ENCODE measurements around the gene PAIP2B.
A peak's percentile ranks its signal among the peaks of the same experiment; 100 is the strongest.
"Not testable (repeated sequence)": the region's sequence is repeated elsewhere in the genome, so short reads cannot be mapped to it uniquely, and the experiment has no call there.

Gene PAIP2B

DNA sequence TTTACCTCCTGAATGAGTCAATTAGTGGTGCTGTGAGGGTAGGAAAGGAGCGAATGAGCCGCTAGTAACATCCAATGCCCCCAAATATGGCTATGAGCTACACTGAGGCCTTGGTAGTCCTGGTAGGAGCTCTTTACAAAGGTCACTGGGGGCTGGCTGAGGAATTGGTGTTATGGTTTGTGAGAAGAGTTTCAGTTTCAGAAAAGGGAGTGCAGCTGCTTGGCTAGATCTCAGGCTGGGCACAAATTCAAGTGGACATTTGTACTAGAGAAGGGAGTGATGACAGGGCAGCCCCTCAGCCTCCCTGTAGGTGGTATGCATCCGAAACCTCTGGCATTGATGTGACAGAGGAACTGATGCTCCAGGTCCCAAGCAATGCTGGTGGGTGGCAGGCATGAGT, 13.9 kb upstream of the PAIP2B start:
- Histone ChIP-seq H3K9me3 (ENCODE audit: low read length) (no peaks in the 10 kb centered on the region), H3K27me3 (ENCODE audit: insufficient read depth, low read length) (peaks cover 28% of the 10 kb centered on the region), H3K4me1 (ENCODE audit: insufficient read depth, low read length) (peaks cover 2% of the 10 kb centered on the region), H3K36me3 (ENCODE audit: insufficient read depth, low read length) (no peaks in the 10 kb centered on the region), H2AFZ (ENCODE audit: low read depth, low read length) (no peak overlapping the region), H3K4me3 (ENCODE audit: low read length) (no peak overlapping the region)

DNA sequence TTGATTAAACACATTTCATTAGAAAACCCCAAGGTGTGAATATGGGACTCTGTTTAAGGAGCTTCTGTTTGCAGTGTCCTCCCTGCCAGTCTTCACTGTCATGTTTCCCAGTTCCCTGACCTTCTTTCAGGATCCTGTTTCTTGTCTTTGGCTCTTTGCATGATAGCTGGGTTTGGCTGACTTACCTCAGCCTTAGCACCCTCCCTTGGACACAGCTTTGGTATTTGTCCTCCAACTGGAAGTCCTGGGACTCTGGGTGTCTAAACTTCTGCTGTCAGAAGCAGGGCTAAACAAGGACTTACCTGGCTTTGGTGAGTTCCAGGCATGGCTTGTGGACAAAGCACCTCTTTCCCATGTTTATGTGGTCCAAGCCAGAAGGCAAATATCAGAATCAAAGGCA, 11.2 kb upstream of the PAIP2B start:
- no peak overlapping the region for H3K4me3 ChIP-seq (ENCODE audit: low read length)
- H3K9me3 ChIP-seq (ENCODE audit: low read length), result peaks cover 2% of the 10 kb centered on the region
- H2AFZ ChIP-seq (ENCODE audit: low read depth, low read length), result no peak overlapping the region
- no peaks in the 10 kb centered on the region for H3K36me3 ChIP-seq (ENCODE audit: insufficient read depth, low read length)
- peaks cover 24% of the 10 kb centered on the region for H3K27me3 ChIP-seq (ENCODE audit: insufficient read depth, low read length)
- H3K4me1 ChIP-seq (ENCODE audit: insufficient read depth, low read length), result peaks cover 2% of the 10 kb centered on the region

DNA sequence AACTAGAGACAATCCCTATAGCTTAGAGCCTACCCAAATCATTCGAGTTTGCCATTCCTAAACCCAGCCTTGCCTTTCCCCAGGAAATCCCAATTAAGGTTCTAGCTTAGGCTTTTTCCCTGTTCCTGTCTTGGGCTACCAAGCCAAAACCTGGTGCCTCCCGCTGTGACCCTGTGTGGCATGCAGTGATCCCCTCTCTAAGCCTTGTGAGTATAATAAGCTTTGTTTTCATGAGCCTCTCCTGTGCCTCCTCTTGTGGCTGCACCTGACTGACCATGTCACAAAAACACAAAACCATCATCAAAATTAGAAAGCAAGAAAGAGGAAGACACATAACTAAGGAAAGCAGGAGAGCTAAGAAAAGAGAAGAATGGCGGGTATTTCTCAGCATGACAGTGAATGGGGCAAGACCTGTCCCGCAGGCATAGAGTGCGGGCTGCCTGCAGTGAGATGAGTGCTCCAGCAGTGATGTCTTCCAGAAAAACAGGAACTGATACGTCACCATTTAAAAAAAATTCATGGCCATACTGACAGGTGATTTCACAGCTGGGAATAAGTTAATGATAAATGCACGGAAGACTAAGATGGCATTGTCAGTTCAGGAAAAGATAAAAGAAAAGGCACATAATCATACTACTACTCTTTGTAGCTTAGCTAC, 9.2 kb upstream of the PAIP2B start:
- peaks cover 1% of the 10 kb centered on the region for H3K4me1 ChIP-seq (ENCODE audit: insufficient read depth, low read length)
- no peak overlapping the region for H2AFZ ChIP-seq (ENCODE audit: low read depth, low read length)
- peaks cover 2% of the 10 kb centered on the region for H3K9me3 ChIP-seq (ENCODE audit: low read length)
- peaks cover 19% of the 10 kb centered on the region for H3K27me3 ChIP-seq (ENCODE audit: insufficient read depth, low read length)
- no peaks in the 10 kb centered on the region for H3K36me3 ChIP-seq (ENCODE audit: insufficient read depth, low read length)
- no peak overlapping the region for H3K4me3 ChIP-seq (ENCODE audit: low read length)

DNA sequence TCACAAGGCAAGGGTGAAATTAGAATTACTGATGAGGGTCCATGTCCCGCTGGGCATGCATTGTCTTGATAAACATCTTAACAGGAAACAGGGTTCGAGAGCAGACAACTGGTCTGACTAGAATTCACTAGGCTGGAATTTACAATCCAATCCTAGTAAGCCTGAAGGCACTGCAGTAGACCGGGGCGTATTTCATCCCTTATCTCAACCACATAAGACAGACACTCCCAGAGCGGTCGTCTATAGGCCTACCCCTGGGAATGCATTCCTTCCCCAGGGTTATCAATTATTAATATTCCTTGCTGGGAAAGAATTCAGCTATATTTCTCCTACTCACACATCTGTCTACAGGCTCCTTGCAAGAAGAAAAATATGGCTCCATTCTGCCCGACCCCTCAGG, 6.2 kb upstream of the PAIP2B start:
- H3K4me1 ChIP-seq (ENCODE audit: insufficient read depth, low read length), result not testable (repeated sequence)

DNA sequence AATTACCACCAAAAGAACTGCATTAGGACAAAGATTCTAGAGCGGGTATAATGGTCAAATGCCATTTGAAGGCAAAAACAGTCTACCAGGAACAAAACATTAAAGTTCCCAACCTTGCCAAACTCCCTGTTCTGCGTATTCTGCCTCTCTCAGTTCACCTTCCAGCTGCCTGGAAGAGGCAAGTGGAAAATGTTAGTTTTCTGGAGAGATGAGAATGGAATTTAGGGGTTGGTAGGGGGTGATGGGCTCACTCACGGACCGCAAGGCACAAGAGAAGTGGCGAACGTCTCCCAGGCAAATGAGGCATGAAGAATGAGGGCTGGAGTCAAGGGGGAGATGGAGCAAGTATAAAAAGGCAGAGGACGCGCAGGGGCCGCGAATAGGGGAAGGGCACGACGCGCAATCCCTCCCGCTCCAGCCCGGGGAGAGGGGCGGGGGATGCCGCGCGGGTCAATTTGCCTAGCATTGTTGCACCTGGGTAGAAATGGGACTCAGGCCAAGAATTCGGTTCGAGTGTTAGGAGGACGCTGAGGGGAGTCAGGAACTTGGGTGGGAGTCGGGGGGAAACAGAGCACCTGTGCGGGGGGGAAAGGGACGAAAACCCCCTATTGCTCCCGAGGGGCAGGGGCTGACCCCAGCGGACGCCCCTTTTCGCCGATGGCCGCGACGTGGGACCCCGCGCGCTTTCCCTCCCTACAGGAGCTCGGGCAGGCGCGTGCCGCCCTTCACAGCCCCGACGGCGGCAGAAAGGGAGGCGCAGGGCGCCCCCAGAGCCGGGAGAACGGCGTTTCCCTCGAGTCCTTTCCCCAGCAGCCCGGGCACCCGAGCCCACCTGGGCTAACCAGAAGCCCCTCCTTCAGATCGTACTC, 573 bp downstream of the PAIP2B start:
- H3K36me3 ChIP-seq (ENCODE audit: insufficient read depth, low read length), result no peaks in the 10 kb centered on the region
- peak overlapping the region; percentile 75 for H3K4me3 ChIP-seq (ENCODE audit: low read length)
- peak overlapping the region; percentile 74 for H2AFZ ChIP-seq (ENCODE audit: low read depth, low read length)
- H3K9me3 ChIP-seq (ENCODE audit: low read length), result no peaks in the 10 kb centered on the region
- no peaks in the 10 kb centered on the region for H3K27me3 ChIP-seq (ENCODE audit: insufficient read depth, low read length)
- H3K4me1 ChIP-seq (ENCODE audit: insufficient read depth, low read length), result no peaks in the 10 kb centered on the region

More for the DNA sequence above, 6.2 kb upstream of the PAIP2B start:
- H3K9me3 ChIP-seq (ENCODE audit: low read length); H2AFZ ChIP-seq (ENCODE audit: low read depth, low read length); H3K36me3 ChIP-seq (ENCODE audit: insufficient read depth, low read length); H3K4me3 ChIP-seq (ENCODE audit: low read length): not testable (repeated sequence)
- peaks cover 12% of the 10 kb centered on the region for H3K27me3 ChIP-seq (ENCODE audit: insufficient read depth, low read length)

DNA sequence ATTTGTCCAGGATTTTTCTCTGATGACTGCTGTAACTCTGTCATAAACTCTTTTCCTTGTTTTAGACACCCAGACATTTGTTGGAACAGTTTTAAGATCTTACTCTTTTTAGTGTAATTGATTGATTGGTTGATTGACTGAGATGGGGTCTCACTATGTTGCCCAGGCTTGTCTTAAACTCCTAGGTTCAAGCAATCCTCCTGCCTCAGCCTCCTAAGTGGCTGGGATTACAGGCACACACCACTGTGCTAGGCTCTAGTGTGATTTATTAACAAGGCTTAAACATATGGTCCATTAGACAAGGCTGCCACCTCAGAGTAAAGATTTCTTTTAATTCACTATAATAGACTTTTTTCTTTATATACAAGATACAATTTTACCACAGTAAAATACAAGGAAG, 2.0 kb downstream of the PAIP2B start:
- H3K27me3 ChIP-seq (ENCODE audit: insufficient read depth, low read length), result no peaks in the 10 kb centered on the region
- H3K9me3 ChIP-seq (ENCODE audit: low read length), result no peaks in the 10 kb centered on the region
- no peak overlapping the region for H3K4me3 ChIP-seq (ENCODE audit: low read length)
- H3K4me1 ChIP-seq (ENCODE audit: insufficient read depth, low read length), result no peaks in the 10 kb centered on the region
- no peaks in the 10 kb centered on the region for H3K36me3 ChIP-seq (ENCODE audit: insufficient read depth, low read length)
- no peak overlapping the region for H2AFZ ChIP-seq (ENCODE audit: low read depth, low read length)

DNA sequence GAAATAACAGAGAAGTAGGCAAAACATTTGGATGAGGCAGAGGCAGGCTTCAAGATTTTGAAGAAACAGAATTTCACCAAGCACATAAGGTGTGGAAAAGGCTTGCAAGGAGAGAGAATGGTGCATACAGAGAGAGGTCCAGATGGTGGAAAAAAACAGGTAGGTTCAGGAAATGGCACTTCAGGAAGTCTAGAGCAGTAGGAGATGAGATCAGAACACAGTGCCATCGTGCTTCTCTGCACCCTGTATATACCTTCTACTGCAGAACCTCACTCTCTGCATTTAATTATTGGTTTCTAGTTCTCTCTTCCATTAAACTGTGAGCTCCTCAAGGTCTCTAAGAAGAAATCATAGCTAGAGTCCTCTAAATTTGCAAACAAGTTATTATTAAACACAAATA, 2.4 kb downstream of the PAIP2B start:
- H3K4me3 ChIP-seq (ENCODE audit: low read length), result no peak overlapping the region
- no peaks in the 10 kb centered on the region for H3K9me3 ChIP-seq (ENCODE audit: low read length)
- H3K4me1 ChIP-seq (ENCODE audit: insufficient read depth, low read length), result no peaks in the 10 kb centered on the region
- H3K36me3 ChIP-seq (ENCODE audit: insufficient read depth, low read length), result no peaks in the 10 kb centered on the region
- H2AFZ ChIP-seq (ENCODE audit: low read depth, low read length), result no peak overlapping the region
- H3K27me3 ChIP-seq (ENCODE audit: insufficient read depth, low read length), result no peaks in the 10 kb centered on the region

DNA sequence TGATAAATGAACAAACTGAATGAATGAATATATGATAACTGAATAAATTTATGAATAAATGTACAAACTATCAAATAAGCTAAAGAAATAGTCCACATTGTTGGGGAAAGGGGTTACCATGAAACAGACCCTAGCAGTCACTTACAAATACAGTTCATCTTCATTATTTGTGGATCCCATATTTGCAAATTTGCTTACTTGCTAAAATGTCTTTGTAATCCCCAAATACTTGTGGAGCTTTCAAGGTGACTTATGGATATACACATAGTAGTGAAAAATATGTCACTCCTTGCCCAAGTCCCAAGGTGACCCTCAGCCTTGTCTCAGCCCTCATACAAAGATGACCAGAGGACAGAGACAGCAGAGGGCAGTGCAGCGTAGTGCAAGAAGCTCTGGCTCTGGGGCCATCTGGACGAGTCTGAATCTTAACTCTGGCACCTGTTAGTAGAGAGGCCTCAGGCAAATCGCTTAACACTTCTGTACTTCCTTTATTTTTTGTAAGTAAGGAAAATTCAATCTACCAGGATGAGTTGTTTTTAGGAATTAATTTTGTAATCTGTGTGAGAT, 3.1 kb downstream of the PAIP2B start:
- no peaks in the 10 kb centered on the region for H3K4me1 ChIP-seq (ENCODE audit: insufficient read depth, low read length)
- no peaks in the 10 kb centered on the region for H3K9me3 ChIP-seq (ENCODE audit: low read length)
- no peak overlapping the region for H2AFZ ChIP-seq (ENCODE audit: low read depth, low read length)
- H3K4me3 ChIP-seq (ENCODE audit: low read length), result no peak overlapping the region
- H3K27me3 ChIP-seq (ENCODE audit: insufficient read depth, low read length), result no peaks in the 10 kb centered on the region
- H3K36me3 ChIP-seq (ENCODE audit: insufficient read depth, low read length), result no peaks in the 10 kb centered on the region

DNA sequence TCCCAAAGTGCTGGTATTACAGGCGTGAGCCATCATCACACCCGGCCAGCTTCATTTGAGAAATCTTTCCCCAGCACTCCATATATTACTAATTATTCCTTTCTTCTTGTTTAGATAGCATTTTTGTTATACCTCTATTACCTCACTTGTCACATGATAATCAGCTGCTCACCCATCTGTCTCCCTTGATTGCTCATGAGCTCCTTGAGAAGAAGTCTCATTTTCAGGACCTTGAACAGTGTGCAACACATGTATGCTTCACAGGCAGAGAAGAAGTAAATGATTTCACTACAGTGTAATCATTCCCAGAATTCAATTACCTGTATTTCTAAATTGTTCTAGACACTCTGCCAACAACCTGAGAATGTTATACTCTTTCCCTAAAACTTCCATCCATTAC, 6.2 kb downstream of the PAIP2B start:
- Histone ChIP-seq H3K4me1 (ENCODE audit: insufficient read depth, low read length) (no peaks in the 10 kb centered on the region), H3K9me3 (ENCODE audit: low read length) (no peaks in the 10 kb centered on the region), H2AFZ (ENCODE audit: low read depth, low read length) (no peak overlapping the region), H3K4me3 (ENCODE audit: low read length) (no peak overlapping the region), H3K27me3 (ENCODE audit: insufficient read depth, low read length) (no peaks in the 10 kb centered on the region), H3K36me3 (ENCODE audit: insufficient read depth, low read length) (no peaks in the 10 kb centered on the region)

DNA sequence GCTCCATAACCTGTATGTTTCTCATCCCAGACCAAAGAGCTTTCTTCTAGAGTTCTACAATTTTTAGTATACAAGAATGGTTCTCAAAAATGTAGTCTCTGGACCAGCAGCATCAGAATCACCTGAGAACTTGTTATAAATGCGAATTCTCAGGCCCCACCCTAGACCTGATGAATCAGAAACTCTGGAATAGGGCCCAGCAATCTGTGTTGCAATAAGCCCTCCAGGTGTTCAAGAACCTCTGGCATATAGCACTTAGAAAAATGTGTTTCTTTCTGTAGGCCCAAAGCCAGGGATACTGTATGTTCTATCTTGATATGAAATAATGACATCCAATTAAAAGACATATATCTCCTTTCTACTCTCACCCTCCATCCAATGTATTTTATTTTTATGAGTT, 10.4 kb downstream of the PAIP2B start:
- no peaks in the 10 kb centered on the region for H3K9me3 ChIP-seq (ENCODE audit: low read length)
- H3K36me3 ChIP-seq (ENCODE audit: insufficient read depth, low read length), result no peaks in the 10 kb centered on the region
- no peak overlapping the region for H3K4me3 ChIP-seq (ENCODE audit: low read length)
- H3K27me3 ChIP-seq (ENCODE audit: insufficient read depth, low read length), result no peaks in the 10 kb centered on the region
- no peaks in the 10 kb centered on the region for H3K4me1 ChIP-seq (ENCODE audit: insufficient read depth, low read length)
- no peak overlapping the region for H2AFZ ChIP-seq (ENCODE audit: low read depth, low read length)

DNA sequence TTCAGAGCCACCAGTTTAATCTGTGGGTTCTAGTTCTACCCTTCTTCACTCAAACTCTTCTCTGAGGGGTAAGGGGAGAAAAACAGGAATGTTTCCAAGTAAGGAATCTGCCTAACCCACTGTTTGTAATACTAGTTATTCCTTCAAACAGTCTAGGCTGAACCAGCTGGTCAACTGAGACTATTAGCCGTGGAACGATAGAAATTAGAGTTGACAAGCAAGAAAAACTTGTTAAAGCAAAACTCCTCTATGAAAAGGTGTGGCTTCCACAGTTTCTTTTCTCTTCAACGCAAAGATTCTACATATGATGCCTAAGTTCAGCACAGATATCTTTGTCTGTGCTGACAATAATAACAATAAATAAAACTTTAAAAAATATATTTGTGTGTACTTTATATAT, 11.5 kb downstream of the PAIP2B start:
- Histone ChIP-seq H3K9me3 (ENCODE audit: low read length) (no peaks in the 10 kb centered on the region), H3K4me1 (ENCODE audit: insufficient read depth, low read length) (no peaks in the 10 kb centered on the region), H3K36me3 (ENCODE audit: insufficient read depth, low read length) (no peaks in the 10 kb centered on the region), H2AFZ (ENCODE audit: low read depth, low read length) (no peak overlapping the region), H3K27me3 (ENCODE audit: insufficient read depth, low read length) (no peaks in the 10 kb centered on the region), H3K4me3 (ENCODE audit: low read length) (no peak overlapping the region)

DNA sequence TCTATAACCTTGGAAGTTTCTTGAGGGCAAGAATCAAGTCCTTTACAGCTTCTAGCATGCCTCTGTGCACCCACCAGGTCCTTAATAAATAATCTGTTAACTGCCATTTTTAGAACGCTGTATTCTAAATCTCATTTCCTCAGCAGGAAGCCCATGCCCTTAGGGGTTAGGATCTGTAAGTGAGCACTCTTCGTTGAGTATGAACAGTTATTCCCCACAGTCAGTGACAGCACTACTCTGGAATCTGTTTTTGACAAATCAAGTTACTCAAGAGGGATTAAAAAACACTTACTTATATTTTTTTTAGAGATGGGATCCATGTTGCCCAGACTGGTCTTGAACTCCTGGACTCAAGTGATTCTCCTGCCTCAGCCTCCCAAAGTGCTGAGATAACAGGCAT, 14.6 kb downstream of the PAIP2B start:
- Histone ChIP-seq H3K27me3 (ENCODE audit: insufficient read depth, low read length) (no peaks in the 10 kb centered on the region), H3K9me3 (ENCODE audit: low read length) (no peaks in the 10 kb centered on the region), H3K36me3 (ENCODE audit: insufficient read depth, low read length) (no peaks in the 10 kb centered on the region), H3K4me3 (ENCODE audit: low read length) (no peak overlapping the region), H3K4me1 (ENCODE audit: insufficient read depth, low read length) (no peaks in the 10 kb centered on the region), H2AFZ (ENCODE audit: low read depth, low read length) (no peak overlapping the region)

DNA sequence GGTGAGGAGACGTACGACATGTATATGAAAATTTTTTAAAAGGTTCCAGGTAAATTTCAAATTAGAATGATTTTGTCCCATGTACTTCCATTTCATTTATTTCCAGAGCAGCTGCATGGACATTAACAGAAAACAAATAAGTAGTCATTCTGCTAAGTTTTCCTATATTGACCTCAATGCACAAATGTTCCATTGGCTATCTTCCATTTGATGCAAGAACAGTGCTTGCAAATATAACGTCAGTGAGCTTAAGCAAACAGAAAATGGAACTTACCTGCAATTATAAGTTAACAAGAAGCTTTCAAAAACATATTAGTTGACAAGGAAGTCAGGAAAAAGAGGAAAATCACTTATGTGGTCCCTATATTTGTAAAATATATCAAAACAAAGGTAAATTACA, 16.6 kb downstream of the PAIP2B start:
- no peak overlapping the region for H2AFZ ChIP-seq (ENCODE audit: low read depth, low read length)
- no peak overlapping the region for H3K4me3 ChIP-seq (ENCODE audit: low read length)
- no peaks in the 10 kb centered on the region for H3K27me3 ChIP-seq (ENCODE audit: insufficient read depth, low read length)
- no peaks in the 10 kb centered on the region for H3K9me3 ChIP-seq (ENCODE audit: low read length)
- H3K4me1 ChIP-seq (ENCODE audit: insufficient read depth, low read length), result no peaks in the 10 kb centered on the region
- no peaks in the 10 kb centered on the region for H3K36me3 ChIP-seq (ENCODE audit: insufficient read depth, low read length)

All from neuron (in vitro differentiated cells).